Measurements from ENCODE around the gene KLHL10.

The KLHL10 gene

GRCh38 chr17:41863074-41863848 is 25.6 kb downstream of the KLHL10 start:
- no peak for ATAC-seq
- TF ChIP-seq GLIS3 (CRISPR knock-in tag; IDR thresholded peaks at IDR 0.05) (no peak), ESRRG (CRISPR knock-in tag; IDR thresholded peaks at IDR 0.05) (no peak), CREB5 (CRISPR knock-in tag; IDR thresholded peaks at IDR 0.05; ENCODE audit: low read depth) (no peak), ZFP3 (CRISPR knock-in tag; IDR thresholded peaks at IDR 0.05) (no peak), ZFP30 (CRISPR knock-in tag; IDR thresholded peaks at IDR 0.05) (no peak), ZC3H10 (CRISPR knock-in tag; IDR thresholded peaks at IDR 0.05) (no peak), PATZ1 (CRISPR knock-in tag; IDR thresholded peaks at IDR 0.05; ENCODE audit: borderline replicate concordance) (no peak), POU6F1 (CRISPR knock-in tag; IDR thresholded peaks at IDR 0.05; ENCODE audit: borderline replicate concordance, low read depth) (no peak), SNAI2 (CRISPR knock-in tag; IDR thresholded peaks at IDR 0.05) (no peak), TCF4 (CRISPR knock-in tag; IDR thresholded peaks at IDR 0.05; ENCODE audit: borderline replicate concordance) (no peak), TOX (CRISPR knock-in tag; IDR thresholded peaks at IDR 0.05; ENCODE audit: borderline replicate concordance) (no peak)

GRCh38 chr17:41864498-41864835 is 26.8 kb downstream of the KLHL10 start:
- peak; percentile 50; the same call in 2 of the 3 replicates for ATAC-seq
- no peak for TF ChIP-seq RARB (CRISPR knock-in tag; IDR thresholded peaks at IDR 0.05)
- TF ChIP-seq CREB5 (CRISPR knock-in tag; IDR thresholded peaks at IDR 0.05; ENCODE audit: low read depth), result no peak
- TF ChIP-seq CSRNP3 (CRISPR knock-in tag; IDR thresholded peaks at IDR 0.05), result no peak
- TF ChIP-seq TSHZ2 (CRISPR knock-in tag; IDR thresholded peaks at IDR 0.05), result no peak
- TF ChIP-seq ARNTL (CRISPR knock-in tag; IDR thresholded peaks at IDR 0.05; ENCODE audit: borderline replicate concordance, low read depth), result no peak
- TF ChIP-seq ZNF565 (CRISPR knock-in tag; conservative IDR thresholded peaks at IDR 0.05; ENCODE audit: low read depth), result no peak
- no peak for TF ChIP-seq SNAI2 (CRISPR knock-in tag; IDR thresholded peaks at IDR 0.05)
- no peak for TF ChIP-seq ZNF70 (CRISPR knock-in tag; IDR thresholded peaks at IDR 0.05)
- no peak for TF ChIP-seq ISL1 (CRISPR knock-in tag; IDR thresholded peaks at IDR 0.05)
- TF ChIP-seq OSR1 (CRISPR knock-in tag; IDR thresholded peaks at IDR 0.05), result no peak
- TF ChIP-seq ZFP30 (CRISPR knock-in tag; IDR thresholded peaks at IDR 0.05), result no peak
- no peak for TF ChIP-seq ZC3H10 (CRISPR knock-in tag; IDR thresholded peaks at IDR 0.05)
- TF ChIP-seq CSDC2 (CRISPR knock-in tag; IDR thresholded peaks at IDR 0.05), result no peak
- TF ChIP-seq GLIS3 (CRISPR knock-in tag; IDR thresholded peaks at IDR 0.05), result no peak
- no peak for TF ChIP-seq PATZ1 (CRISPR knock-in tag; IDR thresholded peaks at IDR 0.05; ENCODE audit: borderline replicate concordance)
- no peak for TF ChIP-seq ZFP3 (CRISPR knock-in tag; IDR thresholded peaks at IDR 0.05)
- TF ChIP-seq BACH2 (CRISPR knock-in tag; IDR thresholded peaks at IDR 0.05; ENCODE audit: borderline replicate concordance), result no peak
